ENCODE measurements around the gene EFHD1.
"Not testable (repeated sequence)": the region's sequence is repeated elsewhere in the genome, so short reads cannot be mapped to it uniquely, and the experiment has no call there.

Gene EFHD1

GRCh38 chr2:232707076-232707475 lies 73.7 kb downstream of the EFHD1 start:
- Histone ChIP-seq H3K27me3 (replicated peaks; ENCODE audit: control insufficient read depth, insufficient read depth, low read length, poor library complexity, severe bottlenecking) (no peaks in the 10 kb centered on the region), H3K4me1 (ENCODE audit: control insufficient read depth, insufficient read depth, low read length, poor library complexity, severe bottlenecking) (no peaks in the 10 kb centered on the region), H3K4me3 (ENCODE audit: insufficient read depth, low read depth, low read length, poor library complexity, severe bottlenecking) (no peak overlapping the region), H3K9me3 (ENCODE audit: control insufficient read depth, low read length) (no peaks in the 10 kb centered on the region), H3K36me3 (ENCODE audit: control insufficient read depth, insufficient read depth, low read length) (peaks cover 15% of the 10 kb centered on the region), H3K27ac (ENCODE audit: insufficient read depth, low read length, poor library complexity, severe bottlenecking) (no peak overlapping the region)
- no peak for DNase-seq

DNA sequence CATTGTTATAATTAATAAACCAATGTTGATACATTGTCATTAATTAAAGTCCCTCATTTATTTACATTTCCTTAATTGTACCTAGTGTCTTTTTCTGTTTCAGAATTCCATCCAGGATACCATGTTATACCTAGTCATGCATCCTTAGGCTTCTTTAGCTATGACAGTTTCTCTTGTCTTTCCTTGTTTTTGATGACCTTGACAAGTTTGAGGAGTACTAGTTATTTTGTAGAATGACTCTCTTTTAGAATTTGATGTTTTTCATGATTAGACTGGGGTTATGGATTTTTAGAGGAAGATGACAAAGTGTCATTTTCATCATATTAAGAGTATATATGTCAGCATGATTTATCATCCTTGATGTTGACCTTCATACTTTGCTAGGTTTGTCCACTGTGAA lies 80.1 kb downstream of the EFHD1 start:
- no peak overlapping the region for H3K4me3 ChIP-seq (ENCODE audit: insufficient read depth, low read depth, low read length, poor library complexity, severe bottlenecking)
- no peaks in the 10 kb centered on the region for H3K9me3 ChIP-seq (ENCODE audit: control insufficient read depth, low read length)
- H3K4me1 ChIP-seq (ENCODE audit: control insufficient read depth, insufficient read depth, low read length, poor library complexity, severe bottlenecking): no peaks in the 10 kb centered on the region
- H3K27me3 ChIP-seq (replicated peaks; ENCODE audit: control insufficient read depth, insufficient read depth, low read length, poor library complexity, severe bottlenecking): no peaks in the 10 kb centered on the region
- no peak overlapping the region for H3K27ac ChIP-seq (ENCODE audit: insufficient read depth, low read length, poor library complexity, severe bottlenecking)
- peaks cover 13% of the 10 kb centered on the region for H3K36me3 ChIP-seq (ENCODE audit: control insufficient read depth, insufficient read depth, low read length)
- DNase-seq: no peak

DNA sequence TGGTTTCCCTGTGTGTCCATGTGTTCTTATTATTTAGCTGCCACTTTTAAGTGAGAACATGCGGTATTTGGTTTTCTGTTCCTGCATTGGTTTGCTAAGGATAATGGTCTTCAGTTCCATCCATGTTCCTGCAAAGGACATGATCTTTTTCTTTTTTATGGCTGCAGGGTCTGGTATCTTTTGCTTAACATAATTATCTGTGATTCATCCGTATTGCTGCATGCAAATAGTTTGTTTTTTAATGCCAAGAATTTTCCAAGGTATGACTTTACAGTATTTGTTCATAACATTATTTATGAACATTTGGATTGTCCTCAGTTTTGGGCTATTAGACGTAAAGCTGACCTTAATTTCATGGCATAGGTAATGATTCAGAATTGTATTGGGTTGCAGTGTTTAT lies 81.6 kb downstream of the EFHD1 start:
- no peak overlapping the region for H3K4me3 ChIP-seq (ENCODE audit: insufficient read depth, low read depth, low read length, poor library complexity, severe bottlenecking)
- H3K27ac ChIP-seq (ENCODE audit: insufficient read depth, low read length, poor library complexity, severe bottlenecking): no peak overlapping the region
- no peaks in the 10 kb centered on the region for H3K27me3 ChIP-seq (replicated peaks; ENCODE audit: control insufficient read depth, insufficient read depth, low read length, poor library complexity, severe bottlenecking)
- H3K4me1 ChIP-seq (ENCODE audit: control insufficient read depth, insufficient read depth, low read length, poor library complexity, severe bottlenecking): no peaks in the 10 kb centered on the region
- no peak for DNase-seq
- H3K36me3 ChIP-seq (ENCODE audit: control insufficient read depth, insufficient read depth, low read length): peaks cover 18% of the 10 kb centered on the region
- no peaks in the 10 kb centered on the region for H3K9me3 ChIP-seq (ENCODE audit: control insufficient read depth, low read length)

- H3K9me3 ChIP-seq (ENCODE audit: control insufficient read depth, low read length); H3K27ac ChIP-seq (ENCODE audit: insufficient read depth, low read length, poor library complexity, severe bottlenecking); DNase-seq; H3K4me3 ChIP-seq (ENCODE audit: insufficient read depth, low read depth, low read length, poor library complexity, severe bottlenecking); H3K4me1 ChIP-seq (ENCODE audit: control insufficient read depth, insufficient read depth, low read length, poor library complexity, severe bottlenecking); H3K27me3 ChIP-seq (replicated peaks; ENCODE audit: control insufficient read depth, insufficient read depth, low read length, poor library complexity, severe bottlenecking): not testable (repeated sequence)
- peaks cover 17% of the 10 kb centered on the region for H3K36me3 ChIP-seq (ENCODE audit: control insufficient read depth, insufficient read depth, low read length)
These were observed 86.7 kb downstream of the EFHD1 start for GRCh38 chr2:232720056-232720455.

DNA sequence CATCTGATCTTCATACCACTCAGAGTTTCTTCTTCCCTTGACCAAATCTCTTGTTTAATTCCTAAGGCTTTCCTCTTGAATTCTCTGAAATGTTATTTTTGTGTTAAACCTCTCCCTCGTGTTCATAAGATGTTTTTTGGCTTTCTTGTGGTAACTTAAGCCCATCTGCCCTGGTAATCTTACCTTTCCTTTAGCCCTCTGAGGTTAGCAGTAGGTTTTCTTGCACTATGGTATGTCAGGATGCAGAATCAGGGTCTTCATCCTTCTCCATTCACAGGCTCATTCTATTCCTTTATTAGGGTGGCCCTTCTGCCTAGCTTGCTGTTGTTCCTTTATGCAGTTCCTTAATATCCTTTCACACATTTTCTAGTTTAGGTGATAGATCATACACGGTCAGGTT lies 87.9 kb downstream of the EFHD1 start:
- Histone ChIP-seq H3K4me3 (ENCODE audit: insufficient read depth, low read depth, low read length, poor library complexity, severe bottlenecking) (no peak overlapping the region), H3K36me3 (ENCODE audit: control insufficient read depth, insufficient read depth, low read length) (peaks cover 23% of the 10 kb centered on the region), H3K27ac (ENCODE audit: insufficient read depth, low read length, poor library complexity, severe bottlenecking) (no peak overlapping the region), H3K4me1 (ENCODE audit: control insufficient read depth, insufficient read depth, low read length, poor library complexity, severe bottlenecking) (peaks cover 4% of the 10 kb centered on the region), H3K9me3 (ENCODE audit: control insufficient read depth, low read length) (no peaks in the 10 kb centered on the region), H3K27me3 (replicated peaks; ENCODE audit: control insufficient read depth, insufficient read depth, low read length, poor library complexity, severe bottlenecking) (no peaks in the 10 kb centered on the region)
- DNase-seq: no peak

GRCh38 chr2:232721882-232722281 lies 88.5 kb downstream of the EFHD1 start:
- Histone ChIP-seq H3K27ac (ENCODE audit: insufficient read depth, low read length, poor library complexity, severe bottlenecking) (no peak overlapping the region), H3K27me3 (replicated peaks; ENCODE audit: control insufficient read depth, insufficient read depth, low read length, poor library complexity, severe bottlenecking) (no peaks in the 10 kb centered on the region), H3K4me1 (ENCODE audit: control insufficient read depth, insufficient read depth, low read length, poor library complexity, severe bottlenecking) (peaks cover 4% of the 10 kb centered on the region), H3K36me3 (ENCODE audit: control insufficient read depth, insufficient read depth, low read length) (peaks cover 23% of the 10 kb centered on the region), H3K9me3 (ENCODE audit: control insufficient read depth, low read length) (no peaks in the 10 kb centered on the region), H3K4me3 (ENCODE audit: insufficient read depth, low read depth, low read length, poor library complexity, severe bottlenecking) (no peak overlapping the region)
- DNase-seq: no peak

GRCh38 chr2:232723027-232723426 lies 89.6 kb downstream of the EFHD1 start:
- Histone ChIP-seq H3K4me1 (ENCODE audit: control insufficient read depth, insufficient read depth, low read length, poor library complexity, severe bottlenecking) (peaks cover 4% of the 10 kb centered on the region), H3K9me3 (ENCODE audit: control insufficient read depth, low read length) (no peaks in the 10 kb centered on the region), H3K27ac (ENCODE audit: insufficient read depth, low read length, poor library complexity, severe bottlenecking) (no peak overlapping the region), H3K4me3 (ENCODE audit: insufficient read depth, low read depth, low read length, poor library complexity, severe bottlenecking) (no peak overlapping the region), H3K36me3 (ENCODE audit: control insufficient read depth, insufficient read depth, low read length) (peaks cover 19% of the 10 kb centered on the region), H3K27me3 (replicated peaks; ENCODE audit: control insufficient read depth, insufficient read depth, low read length, poor library complexity, severe bottlenecking) (no peaks in the 10 kb centered on the region)
- no peak for DNase-seq

GRCh38 chr2:232728785-232729184 lies 95.4 kb downstream of the EFHD1 start:
- Histone ChIP-seq H3K4me1 (ENCODE audit: control insufficient read depth, insufficient read depth, low read length, poor library complexity, severe bottlenecking) (no peaks in the 10 kb centered on the region), H3K9me3 (ENCODE audit: control insufficient read depth, low read length) (no peaks in the 10 kb centered on the region), H3K4me3 (ENCODE audit: insufficient read depth, low read depth, low read length, poor library complexity, severe bottlenecking) (no peak overlapping the region), H3K27me3 (replicated peaks; ENCODE audit: control insufficient read depth, insufficient read depth, low read length, poor library complexity, severe bottlenecking) (no peaks in the 10 kb centered on the region), H3K27ac (ENCODE audit: insufficient read depth, low read length, poor library complexity, severe bottlenecking) (no peak overlapping the region), H3K36me3 (ENCODE audit: control insufficient read depth, insufficient read depth, low read length) (peaks cover 25% of the 10 kb centered on the region)
- no peak for DNase-seq

DNA sequence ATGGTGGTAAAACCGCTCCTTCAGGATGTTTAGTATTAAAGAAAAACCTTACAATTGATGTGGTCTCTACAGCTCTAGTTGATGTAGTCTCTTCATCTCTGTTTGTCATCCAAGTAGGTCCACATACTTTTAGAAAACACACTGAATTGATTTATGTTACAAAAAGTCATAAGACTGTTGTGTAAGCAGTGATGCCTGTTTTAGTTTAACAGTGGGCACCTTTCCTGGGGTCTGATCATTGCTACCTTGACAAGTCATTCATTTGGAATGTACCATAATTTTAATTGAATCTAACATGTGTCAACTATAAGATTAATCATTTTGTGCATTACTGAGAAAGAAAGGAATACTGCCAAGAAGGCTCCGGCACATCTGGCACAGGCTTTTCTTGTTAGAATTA lies 98.1 kb downstream of the EFHD1 start:
- Histone ChIP-seq H3K9me3 (ENCODE audit: control insufficient read depth, low read length) (no peaks in the 10 kb centered on the region), H3K27me3 (replicated peaks; ENCODE audit: control insufficient read depth, insufficient read depth, low read length, poor library complexity, severe bottlenecking) (no peaks in the 10 kb centered on the region), H3K27ac (ENCODE audit: insufficient read depth, low read length, poor library complexity, severe bottlenecking) (no peak overlapping the region), H3K36me3 (ENCODE audit: control insufficient read depth, insufficient read depth, low read length) (peaks cover 26% of the 10 kb centered on the region), H3K4me3 (ENCODE audit: insufficient read depth, low read depth, low read length, poor library complexity, severe bottlenecking) (no peak overlapping the region), H3K4me1 (ENCODE audit: control insufficient read depth, insufficient read depth, low read length, poor library complexity, severe bottlenecking) (no peaks in the 10 kb centered on the region)
- no peak for DNase-seq

All from effector memory CD4-positive, alpha-beta T cell (primary cell).